ENCODE results near the gene GPBP1L1.

The GPBP1L1 gene

GRCh38 chr1:45643978-45644377 is 42.4 kb downstream of the GPBP1L1 start:
- in situ Hi-C loops (cut with HindIII; ENCODE audit: low sequenced_read_pairs) = no loop called here

- in situ Hi-C loops (cut with HindIII; ENCODE audit: low sequenced_read_pairs) = no loop called here
Measured at GRCh38 chr1:45643321-45643720, 43.0 kb downstream of the GPBP1L1 start.

- in situ Hi-C loops (cut with HindIII; ENCODE audit: low sequenced_read_pairs) = no loop called here
Measured at GRCh38 chr1:45640293-45640692, 46.0 kb downstream of the GPBP1L1 start.

- in situ Hi-C loops (cut with HindIII; ENCODE audit: low sequenced_read_pairs) = no loop called here
Measured at GRCh38 chr1:45635211-45635610, 51.1 kb downstream of the GPBP1L1 start.

- in situ Hi-C loops (cut with HindIII; ENCODE audit: low sequenced_read_pairs) = no loop called here
Measured at GRCh38 chr1:45630429-45630828, 55.9 kb downstream of the GPBP1L1 start.

- in situ Hi-C loops (cut with HindIII; ENCODE audit: low sequenced_read_pairs) = no loop called here
Measured at GRCh38 chr1:45629035-45629434, 57.3 kb downstream of the GPBP1L1 start.

GRCh38 chr1:45623972-45624371 is 62.4 kb downstream of the GPBP1L1 start, which contains the start of gene CCDC17:
Gene CCDC17, minus strand, starts transcription at chr1:45624054. Its CDS starts 145 bp downstream, at chr1:45623909.
- in situ Hi-C loops (cut with HindIII; ENCODE audit: low sequenced_read_pairs) = no loop called here

- in situ Hi-C loops (cut with HindIII; ENCODE audit: low sequenced_read_pairs) = no loop called here
Measured at GRCh38 chr1:45622524-45623394, 63.6 kb downstream of the GPBP1L1 start.

GRCh38 chr1:45621895-45622523 is 64.3 kb downstream of the GPBP1L1 start:
- in situ Hi-C loops (cut with HindIII; ENCODE audit: low sequenced_read_pairs) = no loop called here

- in situ Hi-C loops (cut with HindIII; ENCODE audit: low sequenced_read_pairs) = no loop called here
Measured at GRCh38 chr1:45621501-45621836, 64.9 kb downstream of the GPBP1L1 start.

GRCh38 chr1:45620588-45621500 is 65.5 kb downstream of the GPBP1L1 start:
- in situ Hi-C loops (cut with HindIII; ENCODE audit: low sequenced_read_pairs) = no loop called here

GRCh38 chr1:45619149-45619921 is 67.0 kb downstream of the GPBP1L1 start:
- in situ Hi-C loops (cut with HindIII; ENCODE audit: low sequenced_read_pairs) = no loop called here

- in situ Hi-C loops (cut with HindIII; ENCODE audit: low sequenced_read_pairs) = no loop called here
Measured at GRCh38 chr1:45617618-45618017, 68.7 kb downstream of the GPBP1L1 start.

GRCh38 chr1:45615885-45616284 is 70.4 kb downstream of the GPBP1L1 start:
- in situ Hi-C loops (cut with HindIII; ENCODE audit: low sequenced_read_pairs) = no loop called here

GRCh38 chr1:45612941-45613579 is 73.3 kb downstream of the GPBP1L1 start:
- in situ Hi-C loops (cut with HindIII; ENCODE audit: low sequenced_read_pairs) = no loop called here

- in situ Hi-C loops (cut with HindIII; ENCODE audit: low sequenced_read_pairs) = no loop called here
Measured at GRCh38 chr1:45610589-45611226, 75.6 kb downstream of the GPBP1L1 start.

- in situ Hi-C loops (cut with HindIII; ENCODE audit: low sequenced_read_pairs) = no loop called here
Measured at GRCh38 chr1:45608175-45609156, 77.9 kb downstream of the GPBP1L1 start.

GRCh38 chr1:45607404-45608074 is 78.8 kb downstream of the GPBP1L1 start:
- in situ Hi-C loops (cut with HindIII; ENCODE audit: low sequenced_read_pairs) = no loop called here
